RPMI7951 (cell line): ENCODE measurements around the gene PRKAG2. TPM values are rescaled to one million over a fixed set of nuclear protein-coding genes. Genes with fewer than 3 reads are reported as not detected.

Source experiments
- DNase-seq: peaks from one replicate; pipeline ENCODE4 v3.0.0-alpha.2; 2012; ENCODE audit warnings: low read depth
- total RNA-seq: library from RNA; depleted of rRNA; stranded (reverse); fragments of >200 nt; shearing (Covaris generic); gene quantifications from 2 replicates; pipeline ENCODE4 v1.2.3, GENCODE V29; 2014

Gene PRKAG2
- total RNA-seq, 1 experiment from 2014 or later = 3.6 TPM

GRCh38 chr7:151866028-151866427, 10.9 kb downstream of the PRKAG2 start:
- no peak for DNase-seq

DNA sequence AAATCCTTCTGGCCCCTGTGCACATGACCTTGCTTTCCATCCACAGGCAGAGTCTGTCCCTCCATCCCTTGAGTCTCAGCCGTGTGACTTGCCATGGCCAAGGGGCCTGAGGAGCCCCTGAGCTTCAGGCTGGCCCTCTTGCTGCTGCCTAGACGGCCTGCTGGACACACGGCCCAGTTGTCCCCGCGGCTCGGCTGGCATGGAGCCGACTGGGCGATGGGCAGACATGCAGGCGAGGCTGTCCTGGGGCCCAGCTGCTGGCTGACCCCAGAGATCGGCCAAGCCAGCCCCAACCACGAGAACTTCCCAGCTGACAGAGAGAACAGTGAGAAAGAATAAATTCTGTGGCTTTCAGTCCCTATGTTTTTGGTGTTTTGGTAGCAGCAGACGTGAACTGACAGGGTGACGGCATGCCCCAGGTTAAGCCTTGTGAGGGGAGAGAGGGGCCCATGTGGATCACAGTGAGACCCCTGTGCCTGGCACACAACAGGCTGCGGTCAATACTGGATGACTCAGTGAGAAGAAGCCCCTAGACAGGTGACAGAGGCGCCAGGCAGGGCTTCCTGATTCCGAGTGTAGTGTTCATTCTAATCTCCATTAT, 11.7 kb downstream of the PRKAG2 start:
- DNase-seq = no peak

DNA sequence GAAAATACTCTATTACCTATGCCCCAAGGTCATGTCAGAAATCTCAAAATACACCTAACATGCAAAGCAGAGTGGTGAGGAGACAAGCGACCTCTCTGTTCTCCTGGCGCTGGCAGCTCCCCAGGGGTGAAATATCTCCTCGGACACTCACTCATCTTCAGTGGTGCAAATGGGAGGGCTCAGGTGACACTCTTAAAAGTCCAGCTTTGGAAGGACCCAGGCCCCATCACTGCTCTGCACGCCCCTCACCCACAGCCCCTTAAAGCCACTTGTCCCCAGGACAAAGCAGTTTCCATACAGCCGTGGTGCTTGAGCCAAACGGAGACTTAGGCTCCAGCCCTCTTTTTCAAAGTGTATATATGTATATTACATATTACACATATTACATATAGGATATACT, 12.4 kb downstream of the PRKAG2 start:
- DNase-seq = no peak

DNA sequence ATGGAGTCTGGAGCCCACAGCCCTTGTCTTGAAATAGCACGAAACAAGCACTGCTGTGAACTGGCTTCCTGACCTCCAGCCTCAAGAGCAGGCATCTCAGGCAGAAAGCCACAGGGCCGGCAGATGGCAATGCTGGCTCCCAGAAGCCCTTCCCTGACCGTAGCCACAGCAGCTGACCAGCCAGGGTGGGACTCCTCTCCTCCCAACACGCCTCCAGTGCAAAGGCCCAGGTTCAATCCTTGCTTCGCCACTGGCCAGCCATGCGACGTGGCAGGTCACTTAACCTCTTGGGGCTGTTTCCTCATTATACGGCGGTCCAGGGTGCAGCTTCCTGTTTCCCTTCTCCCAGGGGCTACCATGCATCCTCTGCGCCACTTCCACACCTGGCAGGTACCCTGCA, 12.8 kb downstream of the PRKAG2 start:
- no peak for DNase-seq

DNA sequence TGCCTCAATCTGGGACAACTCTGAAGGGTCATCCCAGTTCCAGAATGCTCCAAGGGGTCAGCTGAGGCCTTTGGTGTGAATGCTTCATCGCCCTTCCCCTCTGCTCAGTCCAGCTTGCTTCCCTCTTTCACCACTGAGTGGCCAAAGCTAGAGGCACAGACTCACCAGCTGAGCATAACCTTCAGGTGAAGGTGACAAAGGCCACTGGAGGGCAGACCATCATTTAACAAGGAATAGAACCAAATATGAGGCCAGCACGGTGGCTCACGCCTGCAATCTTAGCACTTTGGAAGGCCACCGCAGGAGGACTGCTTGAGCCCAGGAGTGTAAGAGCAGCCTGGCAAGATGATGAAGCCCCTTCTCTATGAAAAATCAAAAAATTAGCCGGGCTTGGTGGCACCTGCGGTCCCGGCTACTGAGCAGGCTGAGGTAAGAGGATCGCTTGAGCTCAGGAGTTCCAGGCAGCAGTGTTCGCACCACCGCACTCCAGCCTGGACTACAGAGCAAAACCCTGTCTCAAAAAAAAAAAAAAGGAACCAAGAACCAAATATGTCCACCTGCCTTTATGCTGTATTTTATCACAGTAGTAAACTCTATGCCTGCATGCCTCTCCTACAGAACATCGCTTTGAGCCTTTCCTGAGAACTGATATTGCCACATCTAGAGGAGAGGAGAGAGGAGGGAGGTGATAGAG, 13.4 kb downstream of the PRKAG2 start:
- DNase-seq = no peak

GRCh38 chr7:151862606-151863381, 14.1 kb downstream of the PRKAG2 start:
- no peak for DNase-seq

- no peak for DNase-seq
Measured at GRCh38 chr7:151861881-151862280, 15.0 kb downstream of the PRKAG2 start.

DNA sequence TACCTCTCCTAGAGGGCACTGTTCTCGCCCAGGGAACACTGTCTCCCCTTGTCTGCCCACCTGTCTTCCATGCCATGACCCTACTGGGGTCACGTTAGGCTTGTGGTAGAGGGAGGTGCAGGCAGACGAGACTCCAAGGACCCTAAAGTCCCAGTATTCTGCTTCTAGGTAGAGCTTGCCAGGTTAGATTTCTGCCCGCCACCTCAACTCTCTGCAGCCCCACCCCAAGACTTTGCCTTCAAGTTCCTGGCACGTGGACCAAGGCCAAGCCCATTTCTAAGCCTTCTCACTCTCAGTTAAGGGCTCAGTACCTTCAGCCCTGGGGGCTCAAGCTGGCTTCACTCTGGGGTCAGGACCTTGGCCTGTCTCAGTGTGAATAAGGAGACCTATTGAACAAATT, 16.1 kb downstream of the PRKAG2 start:
- no peak for DNase-seq

GRCh38 chr7:151859948-151860685, 16.8 kb downstream of the PRKAG2 start:
- no peak for DNase-seq

DNA sequence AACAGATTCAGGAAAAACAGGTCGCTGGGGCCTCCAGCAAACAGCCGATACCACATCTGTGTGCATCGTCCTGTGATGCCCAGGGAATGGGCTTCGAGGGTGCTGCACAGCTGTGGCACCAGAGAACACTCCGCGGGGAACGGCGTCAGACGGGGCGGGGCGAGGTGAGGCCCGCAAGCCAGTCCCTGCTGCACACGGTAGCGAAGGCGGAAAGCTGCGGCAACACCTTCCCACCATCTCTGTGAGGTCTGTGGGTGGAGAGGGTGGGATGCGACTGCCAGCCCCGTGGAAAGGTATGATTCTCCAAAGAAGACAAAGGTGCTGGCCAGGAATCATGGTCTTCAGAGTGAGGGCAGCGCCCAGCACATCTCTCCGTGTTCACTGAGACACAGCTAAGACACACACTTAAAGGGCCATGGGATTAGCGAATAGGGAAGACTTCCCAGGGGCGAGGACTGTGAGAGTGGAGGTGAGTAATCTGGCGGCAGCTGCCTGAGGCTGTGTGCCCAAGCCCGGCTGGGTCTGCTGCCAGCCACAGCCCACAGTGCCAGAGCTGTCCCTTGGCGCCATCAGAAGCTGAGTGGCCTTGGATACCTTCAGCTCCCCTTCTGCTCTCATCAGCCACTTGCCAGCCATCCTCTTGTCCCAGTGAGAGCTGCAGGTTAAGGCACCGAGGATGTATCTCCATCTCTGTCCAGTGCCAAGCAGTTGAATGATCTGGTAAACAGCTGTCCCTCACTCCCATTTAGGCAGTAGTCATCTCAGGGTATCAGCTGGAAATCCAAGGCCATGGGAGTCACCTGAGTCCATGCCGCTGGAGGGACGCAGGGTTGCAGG, 17.6 kb downstream of the PRKAG2 start:
- no peak for DNase-seq

DNA sequence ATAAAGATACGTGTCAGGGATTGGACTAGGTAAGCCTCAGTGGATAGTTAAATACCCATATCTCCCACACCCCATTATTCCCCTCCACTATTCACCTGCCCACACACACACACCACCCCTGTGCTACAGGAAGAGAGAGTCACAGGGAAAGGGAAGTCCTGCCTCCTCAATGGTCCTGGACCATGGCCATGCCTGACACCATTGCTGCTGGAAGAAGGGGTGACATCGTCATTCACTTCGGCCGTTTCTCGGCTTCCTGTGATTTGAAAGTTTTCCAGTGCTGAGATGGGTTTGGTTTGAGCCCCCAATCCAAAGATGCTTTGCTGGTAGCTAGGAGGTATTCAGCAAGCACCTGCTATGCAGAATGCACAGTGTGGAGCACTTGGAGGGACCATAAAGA, 18.5 kb downstream of the PRKAG2 start:
- no peak for DNase-seq

DNA sequence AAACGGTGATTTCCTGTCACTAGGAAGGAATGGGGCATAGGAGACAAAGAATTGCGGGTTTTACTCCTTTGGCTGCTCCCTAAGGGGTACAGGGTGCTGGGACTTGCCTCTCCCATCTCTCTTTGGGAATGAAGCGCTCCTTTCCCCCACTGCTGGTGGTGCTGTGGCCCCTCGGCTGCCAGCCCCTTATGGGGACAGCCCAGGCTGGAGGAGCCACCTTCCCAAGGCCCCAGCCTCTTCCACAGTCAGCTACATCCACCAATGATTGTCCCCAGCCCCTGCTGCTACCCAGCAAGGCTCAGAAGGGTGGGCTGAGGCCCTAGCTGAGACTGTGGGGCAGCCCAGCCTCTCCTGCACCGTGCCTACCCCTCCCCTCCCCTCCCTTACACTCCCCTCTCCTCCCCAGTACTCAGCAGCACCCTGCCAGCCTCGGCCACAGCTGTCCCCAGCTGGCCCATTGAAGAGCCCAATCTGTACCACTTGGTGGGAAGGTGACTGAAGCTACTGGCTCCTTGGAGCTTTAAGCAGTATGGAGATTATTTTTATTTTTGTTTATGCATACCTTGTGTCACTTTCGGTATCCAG, 19.0 kb downstream of the PRKAG2 start:
- no peak for DNase-seq

- no peak for DNase-seq
Measured at GRCh38 chr7:151857412-151857811, 19.5 kb downstream of the PRKAG2 start.

DNA sequence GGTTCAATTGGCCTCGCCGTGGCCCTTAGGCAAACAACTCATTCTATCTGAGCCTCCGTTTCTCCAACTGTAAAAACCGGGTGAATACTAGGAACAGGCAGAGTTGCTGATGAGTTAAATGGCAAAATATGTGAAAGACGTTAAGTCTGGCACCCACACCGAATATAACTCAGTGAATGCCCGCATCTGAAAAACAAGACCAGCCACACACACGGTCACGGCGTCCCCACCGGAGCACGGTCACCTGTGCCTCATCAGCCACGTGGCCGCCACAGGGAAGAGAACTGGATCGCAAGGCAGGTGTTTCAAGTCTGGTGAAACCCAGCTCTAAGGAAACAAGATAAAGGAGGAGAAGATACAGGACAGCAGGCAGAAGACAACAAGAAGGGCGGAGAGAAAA, 20.4 kb downstream of the PRKAG2 start:
- no peak for DNase-seq

GRCh38 chr7:151856098-151856497, 20.8 kb downstream of the PRKAG2 start:
- DNase-seq = no peak

GRCh38 chr7:151854720-151855071, 22.2 kb downstream of the PRKAG2 start:
- no peak for DNase-seq

- DNase-seq = no peak
Measured at GRCh38 chr7:151853896-151854719, 22.8 kb downstream of the PRKAG2 start.

DNA sequence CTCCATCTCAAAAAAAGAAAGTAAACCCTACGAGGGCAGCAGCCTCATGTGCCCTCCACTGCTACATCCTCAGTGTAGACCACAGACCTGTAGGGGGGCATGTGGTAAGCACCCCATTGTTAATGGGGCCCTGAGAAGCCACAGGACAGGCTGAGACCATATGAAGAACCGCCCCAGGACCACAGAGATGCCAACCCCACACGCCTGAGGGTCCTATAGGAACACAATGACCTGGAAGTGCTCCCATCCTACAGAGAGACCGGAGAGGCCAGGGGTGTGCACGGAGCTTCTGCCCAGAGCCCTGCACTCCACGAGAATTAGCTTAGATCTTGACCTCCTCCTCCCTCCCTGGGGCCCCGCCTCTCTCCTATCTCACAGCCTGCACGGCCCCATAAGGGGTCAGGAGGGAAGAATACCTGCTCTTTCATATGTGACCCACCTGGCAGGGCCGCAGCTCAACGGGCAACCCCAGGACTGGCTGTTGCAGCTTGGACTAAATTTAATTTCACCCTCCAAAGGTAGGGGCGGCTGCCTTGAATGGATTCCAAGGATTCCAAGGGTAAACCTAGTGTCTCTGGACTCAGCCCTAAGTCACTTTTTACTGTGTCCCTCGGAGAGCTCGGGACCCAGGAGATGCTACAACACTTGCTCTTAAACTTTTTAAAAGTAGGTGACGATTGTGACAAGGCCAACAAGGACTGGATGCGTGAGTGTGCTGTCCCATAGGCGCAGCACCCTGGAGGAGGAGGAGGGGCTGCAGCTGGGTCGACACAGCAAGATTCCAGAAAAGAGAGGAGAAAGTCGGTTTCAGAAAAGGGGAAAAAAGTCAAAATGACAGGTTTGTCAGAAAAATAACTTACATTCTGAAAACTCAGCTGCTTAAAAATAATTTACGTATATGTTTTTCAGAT, 24.2 kb downstream of the PRKAG2 start:
- no peak for DNase-seq

- DNase-seq = no peak
Measured at GRCh38 chr7:151851782-151852181, 25.1 kb downstream of the PRKAG2 start.
